DMS153 treated with DMSO at 0.1 percent for 48 hours (cell line): ENCODE data around the gene WDFY2.

Source experiments
- DNase-seq: peaks from one replicate; lab custom pipeline; 2025; ENCODE audit not compliant: unreplicated experiment; lab: John Stamatoyannopoulos, UW

The WDFY2 gene

DNA sequence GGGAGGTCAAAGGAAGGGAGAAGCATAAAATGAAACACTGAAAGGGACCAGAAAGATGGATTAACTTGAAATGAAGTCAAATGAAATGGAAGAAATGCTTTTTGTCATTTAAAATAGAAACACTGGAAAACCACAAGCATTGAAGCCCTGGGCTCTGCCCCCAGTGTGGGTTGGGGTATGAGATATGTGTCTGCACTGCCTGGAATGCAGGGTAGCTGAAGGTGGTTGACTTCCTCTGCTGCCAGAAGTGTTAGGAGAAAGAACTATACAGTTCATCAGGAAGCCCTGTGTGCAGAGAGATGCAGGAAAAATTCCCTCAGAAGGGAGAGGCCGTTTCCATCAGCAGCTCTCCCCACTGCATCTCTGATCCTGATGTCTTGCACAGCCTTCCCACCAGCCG, 150.5 kb downstream of the WDFY2 start:
- DNase-seq: no peak

DNA sequence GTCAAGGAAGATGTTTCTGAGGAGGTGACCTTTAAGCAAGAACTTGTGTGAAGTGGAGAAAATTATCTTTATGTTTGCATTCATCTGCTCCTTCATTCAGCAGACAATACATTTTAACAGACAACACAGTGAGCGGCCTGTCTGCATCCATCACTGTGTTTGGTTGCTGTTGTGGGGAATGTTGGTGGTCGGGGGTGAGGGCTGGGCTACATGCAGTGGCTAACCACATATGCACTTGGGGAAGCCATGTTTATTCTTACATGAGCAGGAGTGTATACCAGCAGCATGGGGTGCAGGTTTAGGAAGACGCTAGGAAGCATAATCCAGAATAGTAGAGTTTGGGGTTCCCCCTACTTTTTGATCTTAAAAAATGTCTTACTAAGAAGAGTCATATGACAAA, 153.3 kb downstream of the WDFY2 start:
- no peak for DNase-seq

DNA sequence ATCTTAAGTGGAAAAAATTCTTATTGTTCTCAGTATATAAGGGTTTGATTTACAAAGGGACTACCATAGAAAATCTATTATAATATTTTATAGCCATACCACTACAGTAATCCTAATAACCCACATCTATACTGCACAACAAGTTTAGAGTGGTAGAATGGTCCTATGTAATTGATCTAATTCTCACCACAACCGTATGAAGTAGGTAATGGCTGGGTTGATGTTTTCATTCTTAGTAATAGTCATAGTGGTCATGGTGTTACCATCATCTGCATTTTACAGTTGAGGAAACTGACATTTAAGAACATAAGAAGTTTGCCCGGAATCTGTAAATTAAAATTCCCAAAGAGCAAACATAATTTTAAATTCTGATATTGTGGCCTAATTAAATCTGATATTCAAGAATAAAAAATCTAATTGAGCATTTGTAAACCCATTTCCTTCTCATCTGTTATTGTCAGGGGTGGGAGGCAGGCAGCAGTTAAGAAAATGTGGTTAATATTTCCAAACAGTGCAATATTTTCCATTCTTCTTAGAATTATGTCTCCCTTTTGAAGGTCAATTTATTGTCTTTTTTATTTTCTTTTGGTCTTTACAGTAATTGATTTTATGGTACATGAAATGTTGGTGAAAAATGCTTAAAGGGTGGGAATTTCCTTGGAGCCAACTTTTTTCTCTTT, 154.1 kb downstream of the WDFY2 start:
- no peak for DNase-seq

DNA sequence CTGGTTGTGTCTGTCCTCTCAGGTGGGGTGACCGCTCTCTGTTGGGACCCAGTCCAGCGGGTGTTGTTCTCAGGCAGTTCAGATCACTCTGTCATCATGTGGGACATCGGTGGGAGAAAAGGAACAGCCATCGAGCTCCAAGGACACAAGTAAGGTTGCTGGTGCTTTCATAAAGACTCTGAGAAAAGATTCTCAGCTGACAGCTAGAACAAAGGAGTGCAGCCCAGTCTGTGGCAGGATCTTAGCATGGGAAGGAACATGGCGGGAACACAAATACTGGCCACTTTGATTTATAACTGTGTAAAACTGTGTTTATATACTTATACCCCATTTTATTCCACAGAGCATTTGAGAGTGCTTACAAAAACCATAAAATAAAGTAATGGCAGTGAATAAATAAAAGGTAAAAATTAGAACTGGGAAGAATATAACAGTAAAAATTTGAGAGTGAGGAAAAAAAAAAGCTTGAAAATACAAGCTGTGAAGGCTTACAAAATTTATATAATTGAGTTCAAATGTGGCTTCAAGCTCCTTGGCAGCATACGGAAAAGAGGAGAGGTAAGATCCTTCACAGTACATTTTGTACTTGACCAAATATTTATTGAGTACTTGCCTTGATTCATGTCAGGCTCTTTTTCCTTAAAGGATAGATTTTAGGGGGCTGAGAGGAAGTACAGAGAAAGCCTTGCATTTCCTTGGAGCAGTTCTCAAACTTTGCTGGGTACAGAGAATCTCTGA, 154.9 kb downstream of the WDFY2 start:
- no peak for DNase-seq

DNA sequence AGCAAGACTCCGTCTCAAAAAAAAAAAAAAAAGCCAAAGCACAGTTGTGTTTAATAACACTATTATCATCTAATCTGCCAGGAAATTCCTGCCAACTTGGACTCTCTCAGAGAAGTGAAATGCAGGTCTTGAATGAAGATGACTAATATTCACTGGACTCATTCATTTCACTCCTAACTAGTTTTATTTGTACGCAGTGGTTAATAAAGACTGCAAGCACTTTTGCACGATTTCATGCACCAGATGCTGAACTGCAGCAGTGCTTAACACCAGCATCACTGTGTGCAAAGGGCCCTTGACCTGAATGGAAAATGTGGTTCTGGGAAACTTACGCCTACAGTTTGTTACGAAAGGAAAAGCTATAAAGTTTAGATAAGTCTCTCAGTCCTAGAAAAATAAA, 156.4 kb downstream of the WDFY2 start:
- DNase-seq: no peak

DNA sequence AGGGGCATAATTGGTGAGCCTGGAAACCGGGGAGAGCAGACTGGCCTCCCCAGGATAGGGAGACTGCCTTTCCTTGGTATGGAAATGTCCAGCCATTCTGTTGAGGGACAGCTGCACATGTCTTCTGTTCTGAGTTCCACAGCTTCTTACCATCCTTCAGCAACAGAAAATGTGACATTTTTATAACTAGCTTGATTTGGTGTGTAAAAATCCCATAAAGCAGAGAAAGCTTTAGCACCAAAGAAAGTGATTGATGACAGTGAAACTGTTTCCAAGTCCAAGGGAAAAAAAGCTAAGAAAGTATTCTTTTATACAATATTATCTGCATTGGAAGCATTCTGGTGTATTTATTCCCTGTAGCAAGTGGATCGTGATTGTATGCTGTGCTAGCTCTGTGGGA, 157.8 kb downstream of the WDFY2 start:
- no peak for DNase-seq

DNA sequence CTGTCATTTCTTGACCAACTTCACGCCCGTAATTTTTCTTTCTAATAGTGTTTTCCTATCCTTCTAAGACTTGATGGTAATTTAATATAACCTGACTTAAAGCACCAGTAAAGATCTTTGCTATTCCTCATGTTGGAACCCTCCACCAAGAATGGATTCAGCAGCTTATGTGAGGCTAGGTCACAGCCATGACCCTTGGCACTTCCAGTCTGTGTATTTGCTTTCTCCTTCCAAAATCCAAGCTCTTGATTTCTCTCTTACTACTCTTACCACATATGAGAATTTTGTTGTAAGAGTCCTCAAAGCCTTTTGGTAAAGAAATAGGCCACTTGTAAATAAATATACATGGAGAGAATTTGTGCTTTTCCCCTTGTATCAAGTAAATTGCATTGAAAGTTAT, 158.3 kb downstream of the WDFY2 start:
- DNase-seq: no peak

DNA sequence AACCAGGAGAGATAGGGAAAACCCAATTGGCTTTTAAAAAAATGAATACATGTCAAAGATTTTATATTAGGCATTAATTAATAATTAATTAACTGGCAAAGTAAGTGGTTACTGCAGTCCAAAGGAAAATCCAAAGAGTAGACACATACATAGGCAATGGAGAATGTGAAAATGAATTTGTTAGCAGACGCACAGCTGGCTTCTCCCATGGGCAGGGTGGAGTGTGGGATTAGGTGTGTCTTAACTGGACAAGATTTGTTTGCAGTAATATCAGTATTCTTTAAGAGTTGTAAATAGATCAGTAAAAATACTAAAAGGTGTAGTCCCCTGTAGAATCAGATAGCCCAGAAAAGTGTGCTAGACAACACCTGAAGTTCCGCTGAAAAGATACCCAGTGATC, 161.0 kb downstream of the WDFY2 start:
- DNase-seq: no peak

DNA sequence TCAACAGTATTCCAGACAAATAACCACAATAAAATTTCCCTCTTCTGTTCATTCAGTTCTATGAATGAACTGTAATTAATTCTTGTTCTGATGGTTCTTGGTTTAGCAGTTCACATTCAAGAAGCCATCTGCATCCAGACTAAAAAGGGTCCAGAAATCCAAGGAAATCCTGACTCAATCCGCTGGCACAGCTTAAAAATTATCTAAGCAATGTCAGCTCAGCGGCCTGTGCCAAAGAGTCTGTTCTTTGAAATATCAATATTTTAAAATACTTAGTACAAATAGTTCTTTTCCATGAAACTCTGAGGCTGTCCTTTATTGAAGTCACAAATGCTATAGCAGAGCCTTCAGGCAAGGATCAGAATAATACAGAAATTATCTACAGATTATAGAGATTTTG, 162.5 kb downstream of the WDFY2 start:
- DNase-seq: no peak

DNA sequence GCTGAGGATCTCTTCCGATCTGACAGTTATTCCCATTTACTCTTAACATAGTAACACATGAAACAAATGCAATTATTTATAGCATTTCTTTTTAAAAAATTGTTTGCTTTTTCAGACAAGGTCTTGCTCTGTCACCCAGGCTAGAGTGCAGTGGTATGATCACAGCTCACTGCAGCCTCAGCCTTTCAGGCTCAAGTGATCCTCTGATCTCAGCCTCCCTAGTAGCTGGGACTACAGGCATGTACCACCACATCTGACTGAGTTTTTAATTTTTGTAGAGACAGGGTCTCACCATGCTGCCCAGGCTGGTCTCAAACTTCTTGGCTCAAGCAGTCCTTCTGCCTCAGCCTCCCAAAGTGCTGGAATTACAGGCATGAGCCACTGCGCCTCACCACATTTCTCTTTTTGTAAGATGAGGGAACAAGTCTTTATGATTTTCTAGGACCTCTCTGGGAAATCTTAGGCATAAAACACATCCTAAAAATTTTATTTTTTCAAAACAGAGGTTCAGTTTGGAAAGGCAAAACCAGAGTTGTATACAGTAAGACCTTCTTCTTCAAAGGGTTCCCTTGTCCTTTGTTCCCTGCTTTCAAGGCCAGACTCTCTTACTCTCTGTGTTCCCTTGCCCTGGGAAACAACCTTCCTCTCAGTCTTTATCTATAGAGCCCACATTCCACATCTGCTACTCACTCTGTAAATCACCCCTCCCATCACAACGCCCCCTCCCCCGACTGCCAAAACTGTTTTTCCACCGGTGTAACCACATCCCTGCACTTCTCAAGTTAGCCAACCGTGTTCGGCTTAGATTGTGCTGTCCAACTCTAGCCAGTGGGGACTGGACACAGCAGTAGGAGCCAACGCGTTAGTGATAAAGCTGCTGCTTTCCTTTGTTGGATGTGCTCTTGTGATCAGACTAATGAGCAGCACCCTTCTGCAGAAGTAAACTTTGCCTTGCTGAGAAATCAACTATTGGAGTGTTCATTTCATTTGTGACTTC, 163.5 kb downstream of the WDFY2 start:
- no peak for DNase-seq

DNA sequence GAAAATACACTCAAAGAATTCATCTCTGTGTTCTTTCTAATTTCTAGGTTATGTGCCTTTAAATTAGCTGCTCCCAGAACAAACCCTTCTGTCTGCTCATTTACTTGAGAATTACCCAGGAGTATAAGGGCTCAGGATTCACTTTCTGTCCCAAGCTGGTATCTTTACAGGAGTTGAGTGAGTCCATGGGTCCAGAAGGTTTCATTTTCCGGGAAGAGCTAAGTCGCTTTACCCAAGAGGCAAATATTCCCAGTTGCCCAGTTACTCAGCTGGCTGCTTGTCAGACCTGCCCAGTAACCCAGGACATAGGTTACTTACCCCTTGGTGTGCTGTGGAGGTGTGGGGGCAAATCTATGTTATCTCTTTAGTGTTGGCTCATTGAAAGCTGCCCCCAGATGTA, 172.4 kb downstream of the WDFY2 start:
- no peak for DNase-seq

DNA sequence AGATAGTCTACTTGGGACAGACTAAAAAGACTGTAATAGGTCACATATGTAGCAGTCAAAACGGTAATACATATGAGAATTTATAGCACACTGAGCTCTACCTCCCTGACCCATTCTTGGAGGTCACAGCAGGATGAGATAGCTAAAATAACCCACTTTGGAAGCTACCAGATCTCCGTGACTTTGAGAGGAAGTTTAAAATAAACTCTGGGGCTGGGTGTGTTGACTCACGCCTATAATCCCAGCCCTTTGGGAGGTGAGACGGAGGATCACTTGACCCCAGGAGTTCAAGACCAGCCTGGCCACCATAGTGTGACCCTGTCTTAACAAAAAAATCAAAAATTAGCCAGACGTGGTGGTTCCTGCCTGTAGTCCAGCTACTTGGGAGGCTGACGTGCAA, 174.4 kb downstream of the WDFY2 start:
- no peak for DNase-seq

DNA sequence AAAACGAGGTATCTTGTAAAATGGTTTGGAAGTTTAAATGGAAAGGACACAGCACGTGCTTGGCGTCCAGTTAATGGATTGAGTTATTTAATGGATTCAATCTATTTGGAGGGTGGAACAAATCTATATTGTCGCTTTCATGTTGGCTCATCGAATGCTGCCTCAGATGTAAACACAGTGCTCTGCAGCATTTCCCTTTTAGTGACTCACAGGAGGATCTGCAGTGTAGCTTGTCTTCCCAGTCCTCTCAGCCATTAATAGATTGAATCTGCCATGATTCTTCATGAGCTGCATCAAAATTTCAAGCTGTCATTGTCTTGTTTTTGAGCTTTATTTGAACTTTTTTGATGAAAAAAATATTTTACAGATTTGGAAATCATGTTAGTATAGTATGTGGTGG, 175.0 kb downstream of the WDFY2 start:
- DNase-seq: no peak

DNA sequence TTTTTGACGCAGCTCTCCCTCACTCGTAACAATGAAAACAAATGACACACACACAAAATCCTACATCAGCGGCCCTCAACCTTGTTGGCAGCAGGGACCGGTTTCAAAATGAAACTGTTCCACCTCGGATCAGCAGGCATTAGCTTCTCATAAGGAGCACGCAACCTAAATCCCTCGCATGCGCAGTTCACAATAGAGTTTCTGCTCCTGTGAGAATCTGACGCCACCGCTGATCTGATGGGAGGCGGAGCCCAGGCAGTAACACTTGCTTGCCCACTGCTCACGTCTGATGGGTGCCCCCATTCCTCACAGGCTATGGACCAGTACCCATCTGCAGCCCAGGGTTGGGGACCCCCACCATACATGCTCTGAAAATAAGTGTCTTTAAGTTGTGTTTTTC, 176.3 kb downstream of the WDFY2 start:
- DNase-seq: no peak

DNA sequence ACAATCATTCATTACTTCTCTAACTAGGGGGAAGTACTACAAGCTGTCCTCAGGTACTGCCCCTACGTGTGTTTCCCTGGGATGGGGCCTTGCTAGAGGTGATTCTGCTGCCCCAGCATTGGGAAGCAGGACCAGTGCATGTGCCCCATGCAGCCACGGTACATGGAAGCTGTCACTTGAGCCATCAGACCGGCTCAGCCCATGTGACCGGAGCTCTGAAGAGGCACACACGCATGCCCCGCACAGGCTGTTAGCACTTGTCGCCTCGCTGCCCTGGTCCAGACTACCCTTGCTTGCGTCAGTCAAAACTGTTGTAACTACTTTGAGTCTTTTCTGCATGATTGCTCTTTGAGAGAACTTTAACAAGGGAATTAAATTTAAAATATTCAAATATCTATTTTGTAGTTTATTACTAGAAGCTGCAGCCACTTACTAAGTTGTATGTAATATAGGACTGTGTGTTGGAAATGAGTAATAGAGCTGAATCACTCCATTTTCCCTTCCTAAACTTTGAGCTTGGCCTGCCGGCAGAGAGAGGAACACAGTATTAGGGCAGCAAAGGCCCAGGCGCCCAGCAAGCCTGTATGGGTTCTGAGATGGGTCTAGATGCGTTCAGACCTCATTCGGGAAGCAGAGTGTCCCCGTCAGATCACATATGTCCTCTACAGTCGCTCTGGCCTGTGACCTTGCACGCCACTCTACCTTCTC, 177.5 kb downstream of the WDFY2 start:
- no peak for DNase-seq

DNA sequence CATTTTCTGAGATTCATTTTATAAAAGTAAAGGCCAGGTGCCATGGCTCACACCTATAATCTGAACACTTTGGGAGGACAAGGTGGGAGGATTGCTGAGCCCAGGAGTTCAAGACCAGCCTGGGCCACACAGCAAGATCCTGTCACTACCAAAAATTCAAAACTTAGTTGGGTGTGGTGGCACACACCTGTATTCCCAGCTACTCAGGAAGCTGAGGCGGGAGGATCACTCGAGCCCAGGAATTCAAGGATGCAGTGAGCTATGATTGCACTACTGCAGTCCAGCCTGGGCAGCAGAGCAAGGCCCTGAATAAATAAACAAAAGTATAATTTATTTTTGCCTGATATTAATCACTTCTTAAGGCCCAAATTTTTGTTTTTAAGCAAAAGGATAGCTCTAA, 179.2 kb downstream of the WDFY2 start:
- DNase-seq: no peak

DNA sequence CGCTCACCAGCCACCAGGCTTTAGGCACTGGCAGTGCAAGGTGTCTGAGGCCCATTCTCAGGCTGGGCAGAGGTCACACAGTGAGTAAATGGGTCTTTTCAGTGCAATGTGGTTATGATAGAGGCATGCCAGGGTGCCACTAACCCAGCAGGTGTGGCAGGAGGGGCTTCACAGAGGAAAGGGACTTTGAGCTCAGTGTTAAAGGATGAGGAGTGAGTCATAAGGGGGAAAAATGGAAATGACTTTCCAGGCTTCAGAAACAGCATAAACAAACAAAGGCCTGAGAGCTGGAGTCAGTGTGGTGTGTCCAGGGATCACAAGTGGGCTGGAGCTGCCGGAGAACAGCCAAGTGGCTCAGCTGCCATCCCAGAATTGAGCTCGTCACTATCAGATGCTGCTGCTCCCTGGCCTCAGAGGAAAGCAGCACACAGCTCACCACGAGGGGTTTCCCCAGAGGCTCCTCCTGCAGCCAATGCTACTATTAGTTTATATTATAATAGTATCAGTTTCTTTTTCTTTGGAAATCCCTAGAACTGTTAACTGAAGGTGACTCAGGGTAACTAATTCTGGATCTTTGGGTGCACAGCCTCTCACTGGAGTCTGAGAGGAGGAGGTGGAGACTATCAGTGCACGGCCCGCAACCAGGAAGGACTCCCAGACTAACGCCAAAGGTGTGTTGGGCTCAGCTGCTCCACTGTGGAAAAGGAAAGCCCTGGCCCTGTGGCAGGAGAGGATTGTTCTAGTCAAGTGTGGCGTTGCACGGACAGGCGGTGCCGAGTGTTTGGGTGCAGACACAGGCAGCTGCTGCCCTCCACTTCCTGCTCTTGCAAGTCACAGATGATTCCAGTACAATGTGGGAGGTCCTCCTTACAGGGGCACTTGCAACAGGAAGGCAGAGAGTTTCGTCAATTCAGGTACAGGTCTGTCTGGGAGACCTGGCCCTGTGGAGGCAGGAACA, 180.2 kb downstream of the WDFY2 start:
- DNase-seq: peak; percentile 36

DNA sequence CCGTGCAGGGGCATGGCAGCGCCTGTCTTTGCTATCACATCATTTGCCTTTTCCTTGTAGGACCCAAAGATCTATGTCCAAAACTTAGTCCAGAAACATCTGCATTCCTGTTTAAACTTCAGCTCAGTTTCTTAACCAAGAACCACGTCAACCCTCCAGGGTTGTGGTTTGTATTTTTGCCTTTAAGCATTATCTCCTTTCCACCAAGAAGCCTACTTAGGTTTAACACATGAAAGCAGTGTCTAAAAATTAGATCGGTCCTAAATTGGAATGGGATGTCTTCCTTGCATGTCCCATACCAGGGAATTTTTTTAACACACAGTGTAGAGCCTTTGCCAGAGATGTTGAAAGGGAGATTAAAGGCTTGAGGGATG, 180.9 kb downstream of the WDFY2 start:
- no peak for DNase-seq

DNA sequence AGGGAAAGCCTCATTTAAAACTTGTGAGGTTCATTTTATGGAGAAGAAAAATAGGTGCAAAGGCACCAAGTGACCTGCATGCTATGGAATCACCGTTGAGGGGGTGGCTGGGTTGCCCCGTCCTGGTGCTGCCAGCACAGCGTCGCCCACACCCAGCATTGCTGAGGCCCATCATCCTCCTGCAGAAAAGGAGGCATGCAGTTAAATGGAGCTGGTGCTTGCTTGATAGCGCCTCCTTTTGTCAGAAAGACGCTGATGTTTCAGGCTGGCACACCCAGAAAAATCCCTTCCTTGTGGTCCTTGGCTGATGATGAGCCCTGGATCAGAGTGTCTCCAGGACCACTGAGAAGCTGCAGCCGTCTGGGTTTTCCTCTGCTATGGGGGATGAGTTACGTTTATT, 182.8 kb downstream of the WDFY2 start:
- DNase-seq: no peak

DNA sequence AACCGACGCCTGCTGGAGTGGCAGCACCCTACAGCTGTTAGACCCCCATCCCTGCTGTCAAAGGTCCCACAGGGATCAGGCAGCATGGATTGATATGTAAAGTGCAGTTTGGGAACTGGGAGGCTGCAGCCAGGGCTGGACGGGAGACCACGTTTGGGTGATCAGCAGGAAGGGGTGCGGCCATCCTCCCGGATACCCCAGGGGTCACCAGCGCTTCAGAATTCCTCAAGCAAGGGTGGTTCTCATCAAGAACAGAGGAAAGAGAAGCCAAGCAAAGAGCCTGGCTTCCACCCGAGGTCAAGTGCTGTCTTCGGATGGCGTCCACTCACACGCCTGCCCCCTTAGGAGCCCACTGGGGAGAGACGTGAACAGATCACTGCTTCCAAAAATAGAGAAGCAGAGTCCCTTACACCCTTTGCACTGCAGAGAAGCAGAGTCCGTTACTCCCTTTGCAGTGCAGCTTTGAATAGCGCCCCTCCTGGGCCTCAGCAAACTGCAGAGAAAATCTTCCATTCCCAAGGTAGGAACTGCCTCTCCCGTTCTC, 184.2 kb downstream of the WDFY2 start:
- DNase-seq: no peak
